Activated T-cell treated with anti-CD3 and anti-CD28 coated beads, Interleukin-2, amount 50 U/mL, for 72 hours (primary cell): ENCODE data around the gene CYP26C1. TPM values are rescaled to one million over a fixed set of nuclear protein-coding genes. Genes with fewer than 3 reads are reported as not detected.

Experiments
- total RNA-seq, 2 donors: library from RNA; stranded (reverse); gene quantifications; one replicate each; pipeline ENCODE4 v1.2.3, GENCODE V29; 2022

Gene CYP26C1
- total RNA-seq, 2 donors from 2014 or later: 0.05 TPM; not detected in 1

Other genes starting within 250 kb of the CYP26C1 start
- gene EXOC6, start 212.3 kb upstream of the CYP26C1 start, total RNA-seq: 10 to 100 TPM in 1 of 2 donors, 1 to 10 TPM in 1; 9.2 to 12.6 TPM
- not detected for gene CYP26A1, start 13.1 kb downstream of the CYP26C1 start, total RNA-seq